Measurements from ENCODE around the gene PNKP. TPM values are rescaled to one million over a fixed set of nuclear protein-coding genes. Genes with fewer than 3 reads are reported as not detected.

PNKP gene
- total RNA-seq = 83.2 TPM
- long read RNA-seq, transcript PNKP-201 (17 exons, 2,041 nt) = major isoform, 16 of 43 reads
- long read RNA-seq, partial matches to known transcripts = 6 of 43 reads
- long read RNA-seq, other reads (novel, unspliced or antisense) = 14 of 43 reads

GRCh38 chr19:49866933-49867782 is at the start of gene PNKP:
Gene PNKP (minus strand): TSS chr19:49867576. CDS start chr19:49867204, 372 bp downstream.
- H3K27ac ChIP-seq = peak within 1 kb of the TSS; percentile 90
- intact Hi-C loops (cut with DNase I) = no loop called here
- no peaks in the 10 kb centered on the region for H3K9me3 ChIP-seq
- ATAC-seq (peak; percentile 78), DNase-seq (peak; percentile 96)
- H3K36me3 ChIP-seq = peaks cover 24% of the 10 kb centered on the region
- H3K27me3 ChIP-seq = no peaks in the 10 kb centered on the region
- H3K4me1 ChIP-seq = peaks cover 36% of the 10 kb centered on the region
- no peak for TF ChIP-seq CTCF (IDR thresholded peaks at IDR 0.05)
- H3K4me3 ChIP-seq = peak within 1 kb of the TSS; percentile 90

DNA sequence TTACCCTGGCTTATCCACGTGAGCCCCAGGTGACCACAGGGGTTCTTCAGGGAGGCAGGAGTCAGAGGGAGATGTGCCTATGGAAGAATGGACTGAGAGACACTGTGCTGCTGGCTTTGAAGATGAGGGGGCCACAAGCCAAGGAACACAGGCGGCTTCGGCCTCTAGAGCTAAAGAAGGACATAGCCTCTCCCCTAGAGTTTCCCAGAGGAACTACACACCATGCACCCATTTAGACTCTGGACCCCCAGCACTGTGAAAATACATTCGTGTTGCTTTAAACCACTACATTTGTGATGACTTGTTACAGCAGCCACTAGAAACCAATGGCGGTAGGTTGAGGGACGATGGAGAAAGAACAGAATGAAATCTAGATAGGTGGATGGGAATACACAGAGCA is 47.9 kb upstream of the PNKP start:
- Histone ChIP-seq H3K4me3 (no peak overlapping the region), H3K36me3 (peaks cover 8% of the 10 kb centered on the region), H3K27ac (no peak overlapping the region), H3K9me3 (no peaks in the 10 kb centered on the region), H3K27me3 (no peaks in the 10 kb centered on the region), H3K4me1 (peaks cover 5% of the 10 kb centered on the region)
- no peak for TF ChIP-seq CTCF (IDR thresholded peaks at IDR 0.05)
- DNase-seq (no peak), ATAC-seq (no peak)
- intact Hi-C loops (cut with DNase I) = no loop called here

- no peak for TF ChIP-seq CTCF (IDR thresholded peaks at IDR 0.05)
- Histone ChIP-seq H3K4me1 (peaks cover 5% of the 10 kb centered on the region), H3K9me3 (no peaks in the 10 kb centered on the region), H3K27me3 (no peaks in the 10 kb centered on the region), H3K27ac (no peak overlapping the region), H3K4me3 (no peak overlapping the region), H3K36me3 (peaks cover 8% of the 10 kb centered on the region)
- DNase-seq (no peak), ATAC-seq (no peak)
- intact Hi-C loops (cut with DNase I) = no loop called here
These were observed 46.3 kb upstream of the PNKP start for GRCh38 chr19:49913720-49914119.

- ATAC-seq = peak; percentile 38
- DNase-seq = no peak
- no peak for TF ChIP-seq CTCF (IDR thresholded peaks at IDR 0.05)
- Histone ChIP-seq H3K27me3 (no peaks in the 10 kb centered on the region), H3K4me1 (peaks cover 5% of the 10 kb centered on the region), H3K27ac (no peak overlapping the region), H3K36me3 (peaks cover 13% of the 10 kb centered on the region), H3K9me3 (no peaks in the 10 kb centered on the region), H3K4me3 (no peak overlapping the region)
- intact Hi-C loops (cut with DNase I) = no loop called here
These were observed 45.7 kb upstream of the PNKP start for GRCh38 chr19:49912965-49913685.

GRCh38 chr19:49911381-49912145 is 44.2 kb upstream of the PNKP start:
- H3K36me3 ChIP-seq = peaks cover 22% of the 10 kb centered on the region
- H3K27me3 ChIP-seq = no peaks in the 10 kb centered on the region
- H3K27ac ChIP-seq = no peak overlapping the region
- intact Hi-C loops (cut with DNase I) = no loop called here
- TF ChIP-seq CTCF (IDR thresholded peaks at IDR 0.05) = no peak
- DNase-seq = no peak
- H3K4me3 ChIP-seq = no peak overlapping the region
- ATAC-seq = peak; percentile 55
- H3K4me1 ChIP-seq = peaks cover 5% of the 10 kb centered on the region
- H3K9me3 ChIP-seq = no peaks in the 10 kb centered on the region
